GM12878 (cell line): ENCODE data around the gene RPL38.

Experiments
- JUNB ChIP-seq: IDR thresholded peaks from 2 replicates; pipeline ENCODE4 v1.6.1; 2016; ENCODE audit warnings: antibody characterized with exemption, mild to moderate bottlenecking
- NR2F1 ChIP-seq: fragments of 450-650 bp; conservative IDR thresholded peaks from 2 replicates; pipeline ENCODE4 v1.6.1; 2017; ENCODE audit warnings: mild to moderate bottlenecking
- POLR2AphosphoS5 ChIP-seq: IDR thresholded peaks from 2 replicates; pipeline ENCODE4 v1.6.1; 2011; ENCODE audit warnings: mild to moderate bottlenecking, low read length, inconsistent platforms
- SMARCA5 ChIP-seq: fragments of 450-650 bp; IDR thresholded peaks from 2 replicates; pipeline ENCODE4 v1.6.1; 2017; ENCODE audit warnings: mild to moderate bottlenecking
- TF ChIP-seq, protein P1 (sequence below), 3 experiments: IDR thresholded peaks in 2 of 3; conservative IDR thresholded peaks in 1 of 3; 2 replicates each; pipeline ENCODE4 v1.5.1; 2011; ENCODE audit warnings: low read depth in 3 of 3, low read length in 3 of 3, mild to moderate bottlenecking in 3 of 3, control low read depth in 2 of 3, moderate library complexity in 2 of 3, inconsistent platforms in 1 of 3, mixed read lengths in 1 of 3; ENCODE audit not compliant: control insufficient read depth in 2 of 3, insufficient read depth in 1 of 3; ENCODE audit errors: extremely low read depth in 1 of 3
- TF ChIP-seq, protein P2 (sequence below): fragments of 450-650 bp; formaldehyde crosslinking; IDR thresholded peaks from 2 replicates; pipeline ENCODE4 v1.4.0; 2020; ENCODE audit warnings: mild to moderate bottlenecking, moderate library complexity

DNA sequence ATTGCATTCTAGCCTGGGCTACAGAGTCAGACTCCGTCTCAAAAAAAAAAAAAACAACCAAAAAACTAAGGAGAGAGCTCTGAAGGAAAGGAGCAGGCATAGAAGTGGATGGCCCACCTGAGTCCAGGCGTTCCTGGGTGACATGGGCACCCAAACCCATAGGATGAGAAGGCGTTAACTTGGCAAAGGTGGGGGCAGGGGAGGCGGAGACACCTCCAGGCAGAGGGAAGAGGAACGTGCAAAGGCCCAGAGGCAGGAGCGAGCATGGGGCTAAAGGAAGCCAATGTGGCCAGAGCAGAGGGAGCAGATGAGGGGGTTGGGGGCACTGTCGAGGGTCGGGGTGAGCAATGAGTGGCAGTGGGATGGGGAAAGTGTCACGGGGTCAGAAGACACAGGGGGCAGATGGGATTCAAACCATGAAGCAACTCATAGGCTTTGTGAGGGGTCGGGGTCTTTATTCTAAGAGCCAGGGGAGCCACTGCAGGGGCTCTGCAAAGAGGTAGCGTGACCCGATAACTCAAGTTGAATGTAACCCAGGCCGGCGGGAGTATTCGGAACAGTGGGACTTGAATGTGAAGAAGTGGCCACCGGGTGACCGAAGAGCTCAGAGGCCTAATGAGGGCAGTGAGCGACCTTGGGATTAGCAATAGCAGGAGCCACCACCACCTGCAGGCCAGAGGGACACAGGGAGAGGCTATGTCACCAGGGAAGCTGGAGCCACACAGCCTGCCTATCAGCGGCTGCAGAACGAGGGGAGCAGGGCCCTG, 21.7 kb downstream of the RPL38 start:
- TF ChIP-seq, protein P1, sequence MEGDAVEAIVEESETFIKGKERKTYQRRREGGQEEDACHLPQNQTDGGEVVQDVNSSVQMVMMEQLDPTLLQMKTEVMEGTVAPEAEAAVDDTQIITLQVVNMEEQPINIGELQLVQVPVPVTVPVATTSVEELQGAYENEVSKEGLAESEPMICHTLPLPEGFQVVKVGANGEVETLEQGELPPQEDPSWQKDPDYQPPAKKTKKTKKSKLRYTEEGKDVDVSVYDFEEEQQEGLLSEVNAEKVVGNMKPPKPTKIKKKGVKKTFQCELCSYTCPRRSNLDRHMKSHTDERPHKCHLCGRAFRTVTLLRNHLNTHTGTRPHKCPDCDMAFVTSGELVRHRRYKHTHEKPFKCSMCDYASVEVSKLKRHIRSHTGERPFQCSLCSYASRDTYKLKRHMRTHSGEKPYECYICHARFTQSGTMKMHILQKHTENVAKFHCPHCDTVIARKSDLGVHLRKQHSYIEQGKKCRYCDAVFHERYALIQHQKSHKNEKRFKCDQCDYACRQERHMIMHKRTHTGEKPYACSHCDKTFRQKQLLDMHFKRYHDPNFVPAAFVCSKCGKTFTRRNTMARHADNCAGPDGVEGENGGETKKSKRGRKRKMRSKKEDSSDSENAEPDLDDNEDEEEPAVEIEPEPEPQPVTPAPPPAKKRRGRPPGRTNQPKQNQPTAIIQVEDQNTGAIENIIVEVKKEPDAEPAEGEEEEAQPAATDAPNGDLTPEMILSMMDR (IDR thresholded peaks at IDR 0.05 in 2 of 3, conservative IDR thresholded peaks at IDR 0.05 in 1 of 3; ENCODE audit: control insufficient read depth in 2 of 3, extremely low read depth in 1 of 3, insufficient read depth in 1 of 3, low read depth in 3 of 3, low read length in 3 of 3): no peak
- TF ChIP-seq, protein P2, sequence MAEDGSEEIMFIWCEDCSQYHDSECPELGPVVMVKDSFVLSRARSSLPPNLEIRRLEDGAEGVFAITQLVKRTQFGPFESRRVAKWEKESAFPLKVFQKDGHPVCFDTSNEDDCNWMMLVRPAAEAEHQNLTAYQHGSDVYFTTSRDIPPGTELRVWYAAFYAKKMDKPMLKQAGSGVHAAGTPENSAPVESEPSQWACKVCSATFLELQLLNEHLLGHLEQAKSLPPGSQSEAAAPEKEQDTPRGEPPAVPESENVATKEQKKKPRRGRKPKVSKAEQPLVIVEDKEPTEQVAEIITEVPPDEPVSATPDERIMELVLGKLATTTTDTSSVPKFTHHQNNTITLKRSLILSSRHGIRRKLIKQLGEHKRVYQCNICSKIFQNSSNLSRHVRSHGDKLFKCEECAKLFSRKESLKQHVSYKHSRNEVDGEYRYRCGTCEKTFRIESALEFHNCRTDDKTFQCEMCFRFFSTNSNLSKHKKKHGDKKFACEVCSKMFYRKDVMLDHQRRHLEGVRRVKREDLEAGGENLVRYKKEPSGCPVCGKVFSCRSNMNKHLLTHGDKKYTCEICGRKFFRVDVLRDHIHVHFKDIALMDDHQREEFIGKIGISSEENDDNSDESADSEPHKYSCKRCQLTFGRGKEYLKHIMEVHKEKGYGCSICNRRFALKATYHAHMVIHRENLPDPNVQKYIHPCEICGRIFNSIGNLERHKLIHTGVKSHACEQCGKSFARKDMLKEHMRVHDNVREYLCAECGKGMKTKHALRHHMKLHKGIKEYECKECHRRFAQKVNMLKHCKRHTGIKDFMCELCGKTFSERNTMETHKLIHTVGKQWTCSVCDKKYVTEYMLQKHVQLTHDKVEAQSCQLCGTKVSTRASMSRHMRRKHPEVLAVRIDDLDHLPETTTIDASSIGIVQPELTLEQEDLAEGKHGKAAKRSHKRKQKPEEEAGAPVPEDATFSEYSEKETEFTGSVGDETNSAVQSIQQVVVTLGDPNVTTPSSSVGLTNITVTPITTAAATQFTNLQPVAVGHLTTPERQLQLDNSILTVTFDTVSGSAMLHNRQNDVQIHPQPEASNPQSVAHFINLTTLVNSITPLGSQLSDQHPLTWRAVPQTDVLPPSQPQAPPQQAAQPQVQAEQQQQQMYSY: no peak
- no peak for TF ChIP-seq SMARCA5
- no peak for TF ChIP-seq NR2F1
- no peak for TF ChIP-seq POLR2AphosphoS5
- TF ChIP-seq JUNB: no peak
